GM19455 (cell line): ENCODE measurements around the gene MMP25.
A peak's percentile ranks its signal among the peaks of the same experiment; 100 is the strongest.

Experiments
- ATAC-seq: cut with Tn5 transposase; IDR thresholded peaks from one replicate; pipeline ENCODE4 v1.9.1; 2021; ENCODE audit not compliant: unreplicated experiment

MMP25 gene

DNA sequence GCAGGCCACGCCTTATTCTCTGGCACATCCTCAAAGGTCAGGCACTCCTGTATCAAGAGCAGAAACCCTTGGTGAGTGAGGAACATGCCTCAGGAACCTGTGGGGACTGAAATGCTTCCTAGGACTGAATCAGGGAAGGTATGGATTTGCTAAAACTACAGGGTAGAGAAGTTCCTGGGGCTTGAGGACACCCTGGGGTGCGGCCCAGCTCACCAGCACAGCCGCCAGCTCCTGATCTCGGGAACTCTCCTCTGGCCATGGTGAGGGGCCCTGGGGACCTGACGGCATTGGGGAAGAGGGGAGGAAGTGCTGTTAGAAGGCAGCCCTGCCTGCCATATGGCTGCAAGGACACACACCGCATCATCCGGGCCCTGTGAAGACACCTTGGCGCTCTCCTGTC is 45.2 kb downstream of the MMP25 start:
- no peak for ATAC-seq

DNA sequence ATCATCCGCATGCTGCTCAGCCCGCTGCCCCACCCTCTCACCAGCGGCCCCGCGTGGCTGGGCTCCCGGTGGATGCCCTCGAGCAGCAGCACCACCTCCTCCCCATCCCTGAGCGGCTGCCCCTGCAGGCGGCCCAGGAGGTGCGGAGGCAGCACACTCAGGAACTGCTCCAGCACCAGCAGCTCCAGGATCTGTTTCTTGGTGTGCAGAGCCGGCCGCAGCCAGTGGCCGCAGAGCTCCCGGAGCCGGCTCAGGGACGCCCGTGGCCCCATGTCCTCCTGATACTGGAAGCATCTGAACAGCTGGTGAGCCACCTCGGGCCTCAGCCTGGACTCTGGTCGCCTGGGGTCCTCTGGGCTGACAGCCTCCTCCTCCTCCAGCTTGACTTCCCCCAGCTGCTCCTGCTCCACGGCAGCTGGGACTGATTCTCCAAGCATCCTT is 46.2 kb downstream of the MMP25 start:
- ATAC-seq, result no peak

GRCh38 chr16:3094289-3095027 is 48.1 kb downstream of the MMP25 start:
- ATAC-seq, result no peak

DNA sequence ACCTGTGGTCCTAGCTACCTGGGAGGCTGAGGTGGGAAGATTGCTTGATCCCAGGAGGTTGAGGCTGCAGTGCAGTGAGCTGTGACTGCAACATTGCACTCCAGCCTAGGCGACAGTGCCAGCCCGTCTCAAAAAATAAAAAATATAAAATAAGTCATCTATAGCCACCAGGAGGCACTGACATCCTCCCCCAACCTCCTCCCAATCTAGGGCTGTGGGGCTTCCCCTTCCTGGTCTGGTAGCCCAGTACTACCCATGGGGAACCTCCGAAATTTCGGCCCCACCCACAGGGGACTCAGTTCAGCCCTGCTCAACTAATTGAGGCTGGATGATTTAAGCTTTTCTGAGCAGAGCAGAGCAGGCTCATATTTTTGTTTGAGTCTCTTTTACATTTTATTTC is 49.5 kb downstream of the MMP25 start:
- ATAC-seq, result no peak

GRCh38 chr16:3096362-3096761 is 50.0 kb downstream of the MMP25 start:
- ATAC-seq, result no peak

- no peak for ATAC-seq
These were observed 50.9 kb downstream of the MMP25 start for GRCh38 chr16:3097266-3097665.

DNA sequence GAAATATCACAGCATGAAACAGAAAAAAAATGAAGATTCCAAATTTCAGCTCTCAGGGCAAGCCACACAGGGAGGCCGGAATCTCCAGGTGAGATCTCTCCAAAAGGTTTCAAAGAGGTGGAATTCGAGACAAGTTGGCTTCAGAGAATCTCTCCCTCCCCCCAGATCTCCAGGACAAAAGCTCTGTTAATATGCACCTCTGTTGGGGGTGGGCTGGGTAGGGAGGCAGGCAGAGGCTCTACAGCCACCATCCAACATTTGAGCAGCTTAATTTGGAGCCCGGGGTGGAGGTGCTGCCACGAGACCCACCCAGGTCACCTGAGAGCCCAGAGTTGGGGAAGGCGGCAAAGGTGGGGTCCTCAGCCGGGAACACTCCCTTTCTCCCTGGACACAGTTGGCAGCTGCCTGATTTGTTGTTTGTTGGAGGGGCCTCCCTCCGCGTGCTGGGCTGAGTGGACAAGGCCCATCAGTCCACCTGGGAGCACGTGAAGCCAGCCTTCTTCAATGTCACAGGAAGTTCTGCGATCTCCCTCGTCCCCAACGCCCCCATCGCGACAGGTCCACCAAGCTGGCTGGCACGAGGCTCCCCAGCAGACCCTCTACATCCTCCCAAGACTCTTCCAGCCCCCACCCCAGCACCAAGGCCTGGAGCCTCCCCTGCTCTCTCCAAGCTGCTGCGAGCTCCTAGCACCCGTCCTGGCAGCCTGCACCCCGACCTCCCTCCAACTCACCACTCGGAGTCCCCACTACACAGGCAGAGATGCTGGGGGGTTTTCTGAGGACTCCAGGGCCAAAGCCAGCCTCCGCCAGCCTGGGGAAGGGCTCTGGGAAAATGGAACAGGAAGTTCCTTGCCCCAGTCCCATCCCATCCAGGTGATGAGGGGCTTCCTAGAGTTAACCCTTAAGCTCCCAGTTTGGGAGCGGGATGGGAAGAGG is 52.4 kb downstream of the MMP25 start, which contains the start of gene ZSCAN10:
TSS of gene ZSCAN10 (minus strand) at position 836 of the 936 bp plus-strand sequence. CDS start 6,357 bp downstream, outside the sequence.
- ATAC-seq, result no peak

GRCh38 chr16:3099395-3099731 is 53.0 kb downstream of the MMP25 start:
- no peak for ATAC-seq

DNA sequence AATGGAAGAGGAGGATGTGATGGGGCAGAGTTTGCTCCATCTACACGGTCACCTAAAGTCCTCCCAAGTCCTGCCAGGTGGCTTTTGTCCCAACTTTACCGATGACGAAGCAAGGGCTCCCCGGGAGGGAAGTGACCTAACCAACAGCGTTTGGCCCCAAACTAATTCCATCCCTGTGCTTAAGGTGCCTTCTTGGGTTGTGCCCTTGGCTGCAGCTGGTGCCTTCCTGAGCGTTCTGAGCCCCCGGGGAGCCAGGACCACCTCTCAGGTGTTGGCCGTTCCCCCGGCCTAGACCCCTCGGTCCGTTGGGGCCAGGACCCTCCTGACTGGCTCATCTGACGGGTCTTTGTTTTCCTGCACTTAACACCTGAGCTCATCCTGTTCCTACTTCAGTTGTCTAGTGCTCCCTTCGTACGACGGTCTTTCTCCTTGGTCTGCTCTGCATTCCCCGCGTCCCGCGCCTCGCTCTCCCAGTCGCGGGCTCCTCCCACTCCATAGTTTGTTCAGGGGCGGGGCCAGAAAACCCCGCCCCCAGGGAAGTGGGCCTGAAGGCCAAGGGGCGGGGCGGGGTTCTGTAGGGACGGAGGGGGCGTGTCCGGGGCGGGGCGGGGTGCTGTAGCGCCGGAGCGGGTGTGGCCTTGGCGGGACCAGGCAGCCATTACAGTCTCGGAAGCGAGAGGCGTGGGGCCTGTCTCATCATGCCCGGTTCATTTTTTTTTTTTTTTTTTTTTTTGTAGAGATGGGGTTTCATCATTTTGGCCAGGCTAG is 53.6 kb downstream of the MMP25 start:
- no peak for ATAC-seq

GRCh38 chr16:3101018-3101840 is 54.9 kb downstream of the MMP25 start:
- no peak for ATAC-seq

DNA sequence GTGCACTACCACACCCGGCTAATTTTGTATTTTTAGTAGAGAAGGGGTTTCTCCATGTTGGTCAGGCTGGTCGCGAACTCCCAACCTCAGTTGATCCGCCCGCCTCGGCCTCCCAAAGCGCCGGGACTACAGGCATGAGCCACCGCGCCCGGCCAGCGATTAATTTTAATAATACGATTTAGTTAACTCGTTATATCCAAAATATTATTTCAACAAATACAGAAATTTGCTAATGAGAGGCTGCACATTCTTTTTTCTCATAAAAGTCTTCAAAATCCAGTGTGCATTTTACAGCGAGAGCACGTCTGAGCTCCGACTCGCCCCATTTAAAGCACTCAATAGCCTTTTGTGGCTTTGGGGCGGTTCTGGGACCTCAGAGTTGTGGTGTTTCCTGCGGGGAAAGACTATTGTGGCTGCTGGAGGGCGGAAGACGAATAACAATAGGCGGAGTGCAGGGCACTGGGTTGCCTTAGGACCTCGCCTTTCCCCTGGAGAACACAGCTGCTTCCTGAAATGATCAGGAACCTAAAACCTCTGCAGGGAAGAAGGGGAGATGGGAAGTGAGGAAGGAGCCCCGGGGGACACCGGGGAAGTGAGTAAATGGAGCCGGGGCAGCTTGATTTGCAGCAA is 55.6 kb downstream of the MMP25 start:
- ATAC-seq, result no peak

DNA sequence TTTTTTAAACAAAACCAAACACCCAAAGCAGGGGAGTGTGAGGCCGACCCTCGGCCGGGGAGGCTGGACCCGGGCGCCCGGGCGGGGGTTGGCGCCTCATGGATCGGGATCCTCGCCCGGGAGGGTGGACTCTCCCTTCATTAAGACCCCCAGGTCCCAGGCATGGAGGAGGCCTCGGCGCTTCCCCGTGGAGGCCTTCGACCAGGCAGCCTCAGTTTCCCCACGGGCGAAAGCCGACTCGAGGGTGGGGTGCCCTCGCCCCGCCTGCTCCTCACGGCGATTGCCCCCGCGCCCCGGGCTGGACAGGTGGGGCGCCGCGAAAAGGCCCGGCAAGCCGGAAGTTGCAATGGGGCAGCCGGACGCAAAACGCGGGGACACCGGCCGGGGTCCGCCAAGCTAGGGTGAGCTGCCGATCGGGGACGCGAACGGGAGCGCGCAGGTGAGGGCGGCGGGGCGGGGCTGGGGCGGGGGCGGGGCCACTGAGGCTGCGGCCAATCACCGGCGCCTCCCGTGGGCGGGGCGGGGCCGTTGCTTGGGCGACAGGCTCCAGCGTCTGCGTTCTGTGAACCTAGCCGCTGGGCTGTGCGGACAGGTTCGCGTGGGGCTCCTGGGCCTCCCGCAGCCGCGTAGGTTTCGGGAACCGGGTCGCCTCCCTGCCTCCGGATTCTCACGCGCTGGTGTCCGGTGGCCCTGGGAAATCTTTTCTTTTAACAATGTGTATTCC is 60.0 kb downstream of the MMP25 start:
- peak; percentile 90 for ATAC-seq
